NB4 (cell line): ENCODE results near the gene TSC22D1.

Experiments used
- CTCF ChIP-seq: IDR thresholded peaks from one replicate; pipeline ENCODE4 v1.5.1; 2012; ENCODE audit warnings: low read depth, low read length
- POLR2A ChIP-seq: IDR thresholded peaks from 2 replicates; pipeline ENCODE4 v1.6.1; 2011; ENCODE audit warnings: mild to moderate bottlenecking; ENCODE audit not compliant: insufficient read length; ENCODE audit errors: extremely low read depth
- TF ChIP-seq, protein P1 (sequence below): IDR thresholded peaks from 2 replicates; pipeline ENCODE4 v1.6.1; 2011; ENCODE audit warnings: low read depth, low read length

DNA sequence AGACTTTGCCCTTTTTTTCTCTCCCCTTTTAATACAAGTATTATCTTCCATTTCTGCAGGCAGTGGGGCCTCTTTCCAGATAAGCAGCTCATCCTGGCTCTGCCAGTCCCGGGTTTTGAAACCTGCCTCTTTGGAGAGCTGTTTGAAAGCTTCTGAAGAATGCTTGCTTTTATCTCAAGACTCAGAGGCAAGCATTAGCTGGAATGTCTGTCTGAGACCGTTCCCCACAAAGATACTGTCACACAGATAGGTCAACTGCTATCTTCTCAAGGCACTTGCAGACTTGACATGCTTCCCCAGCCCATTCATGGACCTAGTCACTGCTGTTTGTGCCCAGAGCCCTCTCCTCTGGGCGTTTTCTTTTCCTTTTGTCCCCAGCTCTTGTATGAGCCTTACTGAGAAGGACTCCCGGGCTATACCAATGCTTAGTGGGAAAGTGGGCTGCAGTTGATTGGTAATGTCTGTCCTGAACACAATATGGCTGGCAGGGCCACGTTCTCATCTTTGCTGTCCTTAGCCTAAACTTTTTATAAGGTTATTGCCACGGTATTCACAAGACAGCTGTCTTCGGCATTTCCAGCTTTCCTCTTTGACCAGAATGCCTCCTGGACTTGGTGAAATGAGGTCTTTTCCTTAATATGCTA, 189.1 kb downstream of the TSC22D1 start:
- TF ChIP-seq CTCF: no peak
- TF ChIP-seq POLR2A: no peak
- TF ChIP-seq, protein P1, sequence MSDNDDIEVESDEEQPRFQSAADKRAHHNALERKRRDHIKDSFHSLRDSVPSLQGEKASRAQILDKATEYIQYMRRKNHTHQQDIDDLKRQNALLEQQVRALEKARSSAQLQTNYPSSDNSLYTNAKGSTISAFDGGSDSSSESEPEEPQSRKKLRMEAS: no peak
